WTC11 (cell line): Measurements from ENCODE around the gene NACC2. TPM values are rescaled to one million over a fixed set of nuclear protein-coding genes. Genes with fewer than 3 reads are reported as not detected.

Experiments
- ATAC-seq: fragments of 200-7000 bp; cut with Tn5 transposase; 2 replicates; pipeline ENCODE4 v1.10.0; 2021; ENCODE audit warnings: mild to moderate bottlenecking, moderate library complexity
- CTCF ChIA-PET: fragments of 300-600 bp; sonication (Branson Sonifier 250); formaldehyde crosslinking; loops from one replicate; lab custom pipeline; 2021; ENCODE audit warnings: antibody characterized with exemption; lab: Charles Lee
- POLR2A ChIA-PET: fragments of 350-600 bp; sonication (Branson Sonifier 250); formaldehyde crosslinking; loops from one replicate; lab custom pipeline; 2021; ENCODE audit warnings: antibody characterized with exemption; lab: Charles Lee
- DNase-seq: peaks from one replicate; pipeline ENCODE4 v3.0.0; 2021; ENCODE audit warnings: low spot score
- H3K27ac Mint-ChIP-seq: 2 replicates; pipeline ENCODE4 v1.8.0; 2021; ENCODE audit warnings: mixed read lengths
- H3K27me3 Mint-ChIP-seq: 2 replicates; pipeline ENCODE4 v1.8.0; 2021; ENCODE audit warnings: low read depth, mild to moderate bottlenecking, moderate library complexity, mixed read lengths
- H3K36me3 Mint-ChIP-seq: 2 replicates; pipeline ENCODE4 v1.8.0; 2021; ENCODE audit warnings: mixed read lengths
- H3K4me1 Mint-ChIP-seq: 2 replicates; pipeline ENCODE4 v1.8.0; 2022; ENCODE audit warnings: mixed read lengths
- H3K4me3 Mint-ChIP-seq: 2 replicates; pipeline ENCODE4 v1.8.0; 2021; ENCODE audit warnings: mild to moderate bottlenecking, moderate library complexity, mixed read lengths
- H3K9me3 Mint-ChIP-seq: 2 replicates; pipeline ENCODE4 v1.8.0; 2021; ENCODE audit warnings: mixed read lengths
- ESRRA ChIP-seq: sonication (generic); formaldehyde crosslinking; IDR thresholded peaks from 2 replicates; pipeline ENCODE4 v1.8.1; 2022; ENCODE audit warnings: mild to moderate bottlenecking, missing genetic modification reagents, borderline replicate concordance
- FOXK1 ChIP-seq: sonication (generic); formaldehyde crosslinking; IDR thresholded peaks from 2 replicates; pipeline ENCODE4 v1.8.0; 2022; ENCODE audit warnings: mild to moderate bottlenecking, moderate library complexity, missing genetic modification reagents
- FOXP1 ChIP-seq: sonication (generic); formaldehyde crosslinking; IDR thresholded peaks from 2 replicates; pipeline ENCODE4 v1.8.0; 2022; ENCODE audit warnings: missing genetic modification reagents, mild to moderate bottlenecking, moderate library complexity, borderline replicate concordance
- GRHL2 ChIP-seq: fragments of 250-450 bp; sonication (Bioruptor Pico); IDR thresholded peaks from 2 replicates; pipeline ENCODE4 v1.8.0; 2022; ENCODE audit warnings: mild to moderate bottlenecking, moderate library complexity; ENCODE audit not compliant: insufficient replicate concordance, severe bottlenecking
- IRF2 ChIP-seq: sonication (generic); formaldehyde crosslinking; IDR thresholded peaks from 2 replicates; pipeline ENCODE4 v1.8.0; 2022; ENCODE audit warnings: low read depth, missing genetic modification reagents, borderline replicate concordance
- JAZF1 ChIP-seq: fragments of 250-450 bp; sonication (Bioruptor Pico); IDR thresholded peaks from 2 replicates; pipeline ENCODE4 v1.9.0; 2021; ENCODE audit warnings: moderate library complexity, mild to moderate bottlenecking, inconsistent platforms
- MXD4 ChIP-seq: fragments of 250-450 bp; sonication (Bioruptor Pico); IDR thresholded peaks from 2 replicates; pipeline ENCODE4 v1.8.0; 2021; ENCODE audit warnings: mild to moderate bottlenecking, moderate library complexity, borderline replicate concordance
- RORB ChIP-seq: fragments of 250-450 bp; sonication (Bioruptor Pico); IDR thresholded peaks from 2 replicates; pipeline ENCODE4 v1.9.0; 2021; ENCODE audit warnings: mild to moderate bottlenecking
- TEAD1 ChIP-seq: sonication (generic); formaldehyde crosslinking; IDR thresholded peaks from 2 replicates; pipeline ENCODE4 v1.8.0; 2022; ENCODE audit warnings: mild to moderate bottlenecking, missing genetic modification reagents
- TP53 ChIP-seq: sonication (generic); formaldehyde crosslinking; IDR thresholded peaks from 2 replicates; pipeline ENCODE4 v1.8.1; 2023; ENCODE audit warnings: mild to moderate bottlenecking, missing genetic modification reagents
- ZBTB21 ChIP-seq: sonication (generic); formaldehyde crosslinking; IDR thresholded peaks from 2 replicates; pipeline ENCODE4 v1.8.1; 2023; ENCODE audit warnings: mild to moderate bottlenecking, missing genetic modification reagents, borderline replicate concordance
- ZNF263 ChIP-seq: sonication (generic); formaldehyde crosslinking; IDR thresholded peaks from 2 replicates; pipeline ENCODE4 v1.8.1; 2022; ENCODE audit warnings: low read depth, mild to moderate bottlenecking, moderate library complexity, missing genetic modification reagents
- ZNF423 ChIP-seq: fragments of 250-450 bp; sonication (Bioruptor Pico); IDR thresholded peaks from 2 replicates; pipeline ENCODE4 v2.1.2; 2022; ENCODE audit warnings: mild to moderate bottlenecking, moderate library complexity
- ZNF671 ChIP-seq: fragments of 250-450 bp; sonication (Bioruptor Pico); IDR thresholded peaks from 2 replicates; pipeline ENCODE4 v1.8.0; 2021; ENCODE audit warnings: mild to moderate bottlenecking
- total RNA-seq: library from RNA; stranded (reverse); gene quantifications from 3 replicates; pipeline ENCODE4 v1.2.3, GENCODE V29; 2021
- TF ChIP-seq, protein P1 (sequence below): sonication (generic); formaldehyde crosslinking; IDR thresholded peaks from 2 replicates; pipeline ENCODE4 v1.8.1; 2022; ENCODE audit warnings: mild to moderate bottlenecking, missing genetic modification reagents, moderate library complexity, borderline replicate concordance
- TF ChIP-seq, protein P2 (sequence below): sonication (generic); formaldehyde crosslinking; IDR thresholded peaks from 2 replicates; pipeline ENCODE4 v1.8.0; 2022; ENCODE audit warnings: mild to moderate bottlenecking, missing genetic modification reagents
- TF ChIP-seq, protein P3 (sequence below): sonication (generic); formaldehyde crosslinking; IDR thresholded peaks from 2 replicates; pipeline ENCODE4 v1.8.0; 2022; ENCODE audit warnings: mild to moderate bottlenecking, missing genetic modification reagents
- TF ChIP-seq, protein P4 (sequence below): fragments of 250-450 bp; sonication (Bioruptor Pico); IDR thresholded peaks from 2 replicates; pipeline ENCODE4 v1.9.0; 2021; ENCODE audit warnings: mild to moderate bottlenecking
- TF ChIP-seq, protein P5 (sequence below): sonication (generic); formaldehyde crosslinking; IDR thresholded peaks from 2 replicates; pipeline ENCODE4 v1.8.0; 2023; ENCODE audit warnings: missing genetic modification reagents
- TF ChIP-seq, protein P6 (sequence below): sonication (generic); formaldehyde crosslinking; IDR thresholded peaks from 2 replicates; pipeline ENCODE4 v1.8.0; 2022; ENCODE audit warnings: mild to moderate bottlenecking, missing genetic modification reagents

The NACC2 gene
- total RNA-seq, 1 experiment from 2014 or later: 17.1 TPM

DNA sequence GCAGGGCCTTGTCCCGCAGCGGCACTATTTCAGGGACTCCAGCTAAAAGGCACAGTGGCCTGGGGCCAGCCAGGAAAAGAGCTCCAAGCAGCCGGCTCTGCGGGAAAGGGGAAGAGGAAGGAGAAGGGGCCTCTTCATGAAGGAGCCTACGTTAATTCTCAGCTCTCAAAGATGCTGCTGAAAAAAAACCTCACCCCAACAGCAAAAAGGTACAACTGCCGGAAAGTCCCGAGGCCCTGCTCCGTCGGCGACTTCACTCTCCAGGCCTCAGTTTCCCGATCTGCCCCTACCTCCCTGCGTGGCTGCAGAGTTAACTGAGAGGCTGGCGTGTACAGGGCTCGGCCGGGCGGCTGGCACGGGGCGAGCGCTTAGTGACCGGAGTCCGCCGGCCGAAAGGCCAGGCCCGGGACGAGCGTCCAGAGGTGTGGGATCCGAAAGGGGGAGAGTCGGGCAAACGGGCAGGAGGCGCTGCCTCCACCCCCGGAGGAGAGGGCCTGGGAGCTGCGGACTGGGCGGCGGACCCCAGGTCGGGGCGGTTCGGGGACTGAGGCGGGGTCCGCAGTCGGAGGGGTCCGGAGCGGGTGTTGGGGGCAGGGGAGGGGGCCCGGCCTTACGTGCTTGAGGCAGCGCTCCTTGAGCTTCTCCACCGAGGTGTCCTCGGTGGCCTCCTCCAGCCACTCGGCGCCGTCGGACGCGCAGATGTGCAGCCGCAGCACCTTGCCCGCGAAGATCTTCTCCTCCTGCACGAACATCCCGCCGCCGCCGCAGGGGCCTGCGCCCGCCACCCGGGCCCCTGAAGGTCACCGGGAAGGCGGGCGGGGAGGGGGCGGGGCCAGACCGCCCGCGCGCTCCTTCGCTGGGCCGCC is 134.4 kb downstream of the NACC2 start:
- no peaks in the 10 kb centered on the region for H3K27me3 Mint-ChIP-seq
- no peak for DNase-seq
- no peak overlapping the region for H3K27ac Mint-ChIP-seq
- H3K4me1 Mint-ChIP-seq: peaks cover 21% of the 10 kb centered on the region
- TF ChIP-seq, protein P1, sequence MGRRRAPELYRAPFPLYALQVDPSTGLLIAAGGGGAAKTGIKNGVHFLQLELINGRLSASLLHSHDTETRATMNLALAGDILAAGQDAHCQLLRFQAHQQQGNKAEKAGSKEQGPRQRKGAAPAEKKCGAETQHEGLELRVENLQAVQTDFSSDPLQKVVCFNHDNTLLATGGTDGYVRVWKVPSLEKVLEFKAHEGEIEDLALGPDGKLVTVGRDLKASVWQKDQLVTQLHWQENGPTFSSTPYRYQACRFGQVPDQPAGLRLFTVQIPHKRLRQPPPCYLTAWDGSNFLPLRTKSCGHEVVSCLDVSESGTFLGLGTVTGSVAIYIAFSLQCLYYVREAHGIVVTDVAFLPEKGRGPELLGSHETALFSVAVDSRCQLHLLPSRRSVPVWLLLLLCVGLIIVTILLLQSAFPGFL (CRISPR knock-in tag): no peak
- TF ChIP-seq FOXP1 (CRISPR knock-in tag): 0 out of 2 replicates have a peak, but pooled peaks have one; percentile 42
- TF ChIP-seq, protein P2, sequence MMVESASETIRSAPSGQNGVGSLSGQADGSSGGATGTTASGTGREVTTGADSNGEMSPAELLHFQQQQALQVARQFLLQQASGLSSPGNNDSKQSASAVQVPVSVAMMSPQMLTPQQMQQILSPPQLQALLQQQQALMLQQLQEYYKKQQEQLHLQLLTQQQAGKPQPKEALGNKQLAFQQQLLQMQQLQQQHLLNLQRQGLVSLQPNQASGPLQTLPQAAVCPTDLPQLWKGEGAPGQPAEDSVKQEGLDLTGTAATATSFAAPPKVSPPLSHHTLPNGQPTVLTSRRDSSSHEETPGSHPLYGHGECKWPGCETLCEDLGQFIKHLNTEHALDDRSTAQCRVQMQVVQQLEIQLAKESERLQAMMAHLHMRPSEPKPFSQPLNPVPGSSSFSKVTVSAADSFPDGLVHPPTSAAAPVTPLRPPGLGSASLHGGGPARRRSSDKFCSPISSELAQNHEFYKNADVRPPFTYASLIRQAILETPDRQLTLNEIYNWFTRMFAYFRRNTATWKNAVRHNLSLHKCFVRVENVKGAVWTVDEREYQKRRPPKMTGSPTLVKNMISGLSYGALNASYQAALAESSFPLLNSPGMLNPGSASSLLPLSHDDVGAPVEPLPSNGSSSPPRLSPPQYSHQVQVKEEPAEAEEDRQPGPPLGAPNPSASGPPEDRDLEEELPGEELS (CRISPR knock-in tag): peak; percentile 72; the same call in 1 of the 2 replicates
- peak overlapping the region; percentile 85 for H3K4me3 Mint-ChIP-seq
- no peaks in the 10 kb centered on the region for H3K36me3 Mint-ChIP-seq
- ChIA-PET POLR2A (interaction anchor here (1.0 kb wide), 1 partner anchor 181 kb away, joined by 3 read pairs; no protein-coding TSS in a partner anchor), CTCF (interaction anchor here (0.5 to 2.6 kb wide), 19 partner anchors 8 to 307 kb away, joined by 3 to 12 read pairs (median 3); partner anchors contain the start of gene CAMSAP1)
- peak; percentile 38 for ATAC-seq
- H3K9me3 Mint-ChIP-seq: no peaks in the 10 kb centered on the region

DNA sequence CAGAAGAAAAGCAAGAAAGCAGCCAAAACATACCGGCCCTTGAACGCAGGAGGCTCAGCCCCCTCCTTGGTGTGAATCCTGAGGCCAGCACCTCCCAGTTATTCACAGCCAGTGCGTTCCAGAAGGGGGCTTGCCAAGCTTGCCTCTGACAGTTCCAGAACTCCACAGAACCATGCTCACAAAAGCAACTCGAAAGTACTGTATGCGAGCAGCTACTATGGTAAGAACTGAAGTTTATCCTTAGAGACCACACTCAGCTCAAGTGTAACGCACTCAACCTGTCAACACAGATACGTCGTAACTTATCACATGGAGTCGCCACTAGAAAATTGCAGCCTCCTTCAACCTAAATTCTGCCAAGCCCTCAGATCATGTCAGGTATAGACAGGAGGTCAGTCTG is 135.3 kb downstream of the NACC2 start:
- peaks cover 3% of the 10 kb centered on the region; the same call in 1 of the 2 replicates for H3K36me3 Mint-ChIP-seq
- DNase-seq (no peak), ATAC-seq (no peak)
- ChIA-PET CTCF (interaction anchor here (0.9 to 2.6 kb wide), 4 partner anchors 9 to 179 kb away, joined by 4 to 12 read pairs (median 8); no protein-coding TSS in a partner anchor), POLR2A (no interaction called here)
- TF ChIP-seq IRF2 (CRISPR knock-in tag) (no peak), ZNF263 (no peak), ZBTB21 (CRISPR knock-in tag) (no peak), ESRRA (CRISPR knock-in tag) (no peak)
- TF ChIP-seq, protein P3, sequence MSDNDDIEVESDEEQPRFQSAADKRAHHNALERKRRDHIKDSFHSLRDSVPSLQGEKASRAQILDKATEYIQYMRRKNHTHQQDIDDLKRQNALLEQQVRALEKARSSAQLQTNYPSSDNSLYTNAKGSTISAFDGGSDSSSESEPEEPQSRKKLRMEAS: no peak
- TF ChIP-seq, protein P4, sequence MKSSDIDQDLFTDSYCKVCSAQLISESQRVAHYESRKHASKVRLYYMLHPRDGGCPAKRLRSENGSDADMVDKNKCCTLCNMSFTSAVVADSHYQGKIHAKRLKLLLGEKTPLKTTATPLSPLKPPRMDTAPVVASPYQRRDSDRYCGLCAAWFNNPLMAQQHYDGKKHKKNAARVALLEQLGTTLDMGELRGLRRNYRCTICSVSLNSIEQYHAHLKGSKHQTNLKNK: no peak
- TF ChIP-seq, protein P5, sequence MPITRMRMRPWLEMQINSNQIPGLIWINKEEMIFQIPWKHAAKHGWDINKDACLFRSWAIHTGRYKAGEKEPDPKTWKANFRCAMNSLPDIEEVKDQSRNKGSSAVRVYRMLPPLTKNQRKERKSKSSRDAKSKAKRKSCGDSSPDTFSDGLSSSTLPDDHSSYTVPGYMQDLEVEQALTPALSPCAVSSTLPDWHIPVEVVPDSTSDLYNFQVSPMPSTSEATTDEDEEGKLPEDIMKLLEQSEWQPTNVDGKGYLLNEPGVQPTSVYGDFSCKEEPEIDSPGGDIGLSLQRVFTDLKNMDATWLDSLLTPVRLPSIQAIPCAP (CRISPR knock-in tag): no peak
- peak overlapping the region; percentile 85 for H3K4me3 Mint-ChIP-seq
- peaks cover 21% of the 10 kb centered on the region for H3K4me1 Mint-ChIP-seq
- peak overlapping the region; percentile 7; the same call in 1 of the 2 replicates for H3K27ac Mint-ChIP-seq
- no peaks in the 10 kb centered on the region for H3K9me3 Mint-ChIP-seq
- no peaks in the 10 kb centered on the region for H3K27me3 Mint-ChIP-seq

DNA sequence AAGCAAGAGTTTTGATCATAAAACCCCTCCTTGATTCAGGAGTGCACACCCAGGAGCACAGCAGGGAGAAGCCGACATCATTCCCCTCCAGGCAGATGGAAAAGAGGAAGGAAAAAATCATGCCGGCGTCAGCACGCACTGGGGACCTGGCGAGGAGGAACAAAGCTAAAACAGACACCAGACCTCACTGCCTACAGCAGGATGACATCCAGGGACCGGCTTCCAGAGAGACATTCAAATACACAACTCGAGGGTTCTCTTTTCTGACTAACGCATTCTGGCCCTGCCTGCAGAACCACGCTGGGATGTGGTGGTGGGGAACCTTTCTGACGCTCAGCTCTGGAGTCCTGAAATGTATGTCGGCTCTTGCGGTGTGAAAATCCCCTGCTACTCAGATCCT is 136.6 kb downstream of the NACC2 start:
- Mint-ChIP-seq H3K4me1 (peaks cover 21% of the 10 kb centered on the region), H3K4me3 (no peak overlapping the region)
- CTCF ChIA-PET: no interaction called here
- TF ChIP-seq, protein P4: no peak
- no peak for TF ChIP-seq FOXK1 (CRISPR knock-in tag)
- TF ChIP-seq MXD4 (CRISPR knock-in tag): no peak
- no peak for TF ChIP-seq ZNF671 (CRISPR knock-in tag)
- TF ChIP-seq, protein P6, sequence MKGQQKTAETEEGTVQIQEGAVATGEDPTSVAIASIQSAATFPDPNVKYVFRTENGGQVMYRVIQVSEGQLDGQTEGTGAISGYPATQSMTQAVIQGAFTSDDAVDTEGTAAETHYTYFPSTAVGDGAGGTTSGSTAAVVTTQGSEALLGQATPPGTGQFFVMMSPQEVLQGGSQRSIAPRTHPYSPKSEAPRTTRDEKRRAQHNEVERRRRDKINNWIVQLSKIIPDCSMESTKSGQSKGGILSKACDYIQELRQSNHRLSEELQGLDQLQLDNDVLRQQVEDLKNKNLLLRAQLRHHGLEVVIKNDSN (CRISPR knock-in tag): no peak
- TF ChIP-seq, protein P3: no peak
- TF ChIP-seq JAZF1: no peak
- no peak for TF ChIP-seq GRHL2 (CRISPR knock-in tag)
- TF ChIP-seq TP53: no peak
- TF ChIP-seq RORB: no peak
- no peak for TF ChIP-seq ZNF423 (CRISPR knock-in tag)
- no peak for TF ChIP-seq TEAD1 (CRISPR knock-in tag)
- TF ChIP-seq, all 79 proteins: peak for 0
- H3K27me3 Mint-ChIP-seq: no peaks in the 10 kb centered on the region
- POLR2A ChIA-PET: no interaction called here
- ATAC-seq (no peak), DNase-seq (no peak)
- peaks cover 12% of the 10 kb centered on the region; the same call in 1 of the 2 replicates for H3K36me3 Mint-ChIP-seq
- H3K27ac Mint-ChIP-seq: no peak overlapping the region
- no peaks in the 10 kb centered on the region for H3K9me3 Mint-ChIP-seq
